Naive thymus-derived CD4-positive, alpha-beta T cell (primary cell): ENCODE data around the gene HNMT. TPM values are rescaled to one million over a fixed set of nuclear protein-coding genes. Genes with fewer than 3 reads are reported as not detected.

Experiments used
- ATAC-seq: fragments of 150-1000 bp; cut with Tn5 transposase; 2 replicates; pipeline ENCODE4 v1.10.0; 2021; ENCODE audit warnings: mild to moderate bottlenecking, moderate library complexity
- CTCF ChIA-PET: fragments of 350-600 bp; sonication (Branson Sonifier 250); formaldehyde crosslinking; loops from one replicate; lab custom pipeline; 2021; ENCODE audit warnings: antibody characterized with exemption; lab: Charles Lee
- POLR2A ChIA-PET: fragments of 350-600 bp; sonication (Branson Sonifier 250); formaldehyde crosslinking; loops from one replicate; lab custom pipeline; 2021; ENCODE audit warnings: antibody characterized with exemption, inconsistent platforms; lab: Charles Lee
- DNase-seq, 9 donors: peaks; one replicate each; pipeline versions ENCODE4 v3.0.0 to v3.0.0-alpha.2; 2020 to 2022; ENCODE audit warnings: mixed read lengths in 1 of 9
- H3K27ac ChIP-seq: one replicate; pipeline ENCODE4 v1.7.0; 2013; ENCODE audit warnings: mild to moderate bottlenecking, low read depth, low read length, moderate library complexity
- H3K27me3 ChIP-seq, 2 donors: one replicate each; pipeline ENCODE4 v1.7.0; 2013; ENCODE audit warnings: low read length in 2 of 2, mild to moderate bottlenecking in 2 of 2, moderate library complexity in 2 of 2; ENCODE audit not compliant: control insufficient read depth in 2 of 2, insufficient read depth in 2 of 2
- H3K36me3 ChIP-seq, 3 experiments: 1 replicate in 2 of 3; 2 replicates in 1 of 3; pipeline ENCODE4 v1.7.0; 2013; ENCODE audit warnings: low read length in 3 of 3, mild to moderate bottlenecking in 3 of 3, moderate library complexity in 1 of 3; ENCODE audit not compliant: insufficient read depth in 3 of 3, control insufficient read depth in 2 of 3
- H3K4me1 ChIP-seq, 2 donors: one replicate each; pipeline ENCODE4 v1.7.0; 2013; ENCODE audit warnings: low read length in 2 of 2, mild to moderate bottlenecking in 2 of 2, moderate library complexity in 1 of 2; ENCODE audit not compliant: control insufficient read depth in 2 of 2, insufficient read depth in 2 of 2
- H3K4me3 ChIP-seq: 2 replicates; pipeline ENCODE4 v1.7.0; 2013; ENCODE audit warnings: mild to moderate bottlenecking, low read length
- H3K9me3 ChIP-seq, 3 experiments: 1 replicate in 2 of 3; 2 replicates in 1 of 3; pipeline ENCODE4 v1.7.0; 2013; ENCODE audit warnings: low read length in 3 of 3; ENCODE audit not compliant: control insufficient read depth in 2 of 3
- H3K27ac Mint-ChIP-seq, 9 donors: one replicate each; pipeline ENCODE4 v1.8.0; 2020 to 2022; ENCODE audit warnings: mixed read lengths in 9 of 9, mild to moderate bottlenecking in 8 of 9, moderate library complexity in 5 of 9, inconsistent platforms in 2 of 9
- H3K27me3 Mint-ChIP-seq, 5 donors: one replicate each; pipeline ENCODE4 v1.8.0; 2021 to 2022; ENCODE audit warnings: mixed read lengths in 5 of 5, mild to moderate bottlenecking in 1 of 5
- H3K36me3 Mint-ChIP-seq, 5 donors: one replicate each; pipeline ENCODE4 v1.8.0; 2020 to 2022; ENCODE audit warnings: mixed read lengths in 5 of 5, mild to moderate bottlenecking in 3 of 5, inconsistent platforms in 1 of 5
- H3K4me1 Mint-ChIP-seq, 7 donors: one replicate each; pipeline ENCODE4 v1.8.0; 2020 to 2022; ENCODE audit warnings: mixed read lengths in 7 of 7, mild to moderate bottlenecking in 3 of 7, inconsistent platforms in 1 of 7
- H3K4me3 Mint-ChIP-seq, 10 donors: one replicate each; pipeline ENCODE4 v1.8.0; 2020 to 2022; ENCODE audit warnings: mild to moderate bottlenecking in 10 of 10, mixed read lengths in 10 of 10, moderate library complexity in 6 of 10, inconsistent platforms in 2 of 10
- H3K9me3 Mint-ChIP-seq, 11 donors: one replicate each; pipeline ENCODE4 v1.8.0; 2020 to 2022; ENCODE audit warnings: mixed read lengths in 11 of 11, mild to moderate bottlenecking in 4 of 11, inconsistent platforms in 1 of 11, moderate library complexity in 1 of 11
- intact Hi-C, 2 donors: fragments of 100-400 bp; cut with micrococcal nuclease; formaldehyde crosslinking; loops; one replicate each; pipeline ENCODE4 v1.15.1; 2023
- polyA plus RNA-seq, 2 donors: library from polyadenylated mRNA; unstranded; fragments of 300-500 nt; fragmentation: Illumina TruSeq; gene quantifications; one replicate each; pipeline ENCODE4 v1.2.3, GENCODE V29; 2021
- total RNA-seq, 6 experiments: library from RNA in 5 of 6; stranded (reverse) in 5 of 6; gene quantifications; 1 replicate in 5 of 6; 2 replicates in 1 of 6; pipeline ENCODE4 v1.2.3 and lab custom pipeline; 2021 to 2026

Gene HNMT
- total and polyA plus RNA-seq, 7 experiments from 2014 or later: 1.1 to 7.5 (median 1.7) TPM; not detected in 3

- H3K4me3 ChIP-seq: no peak overlapping the region
- H3K4me1 ChIP-seq: no peaks in the 10 kb centered on the region
- no peaks in the 10 kb centered on the region for H3K27me3 ChIP-seq
- H3K36me3 ChIP-seq: no peaks in the 10 kb centered on the region
- no peak overlapping the region for H3K4me3 Mint-ChIP-seq
- H3K27me3 Mint-ChIP-seq: peaks cover 0 to 8% (median 0%) of the 10 kb centered on the region in 5 donors
- ChIA-PET POLR2A (no interaction called here), CTCF (no interaction called here)
- H3K9me3 ChIP-seq: no peaks in the 10 kb centered on the region
- intact Hi-C loops: no loop called here
- no peak overlapping the region for H3K27ac Mint-ChIP-seq
- no peak overlapping the region for H3K27ac ChIP-seq
- DNase-seq: no peak
- H3K36me3 Mint-ChIP-seq: no peaks in the 10 kb centered on the region
- no peak for ATAC-seq
- H3K9me3 Mint-ChIP-seq: peaks cover 0 to 4% (median 0%) of the 10 kb centered on the region in 11 donors
- H3K4me1 Mint-ChIP-seq: no peaks in the 10 kb centered on the region
These were observed 35.4 kb upstream of the HNMT start for GRCh38 chr2:137928547-137929518.

DNA sequence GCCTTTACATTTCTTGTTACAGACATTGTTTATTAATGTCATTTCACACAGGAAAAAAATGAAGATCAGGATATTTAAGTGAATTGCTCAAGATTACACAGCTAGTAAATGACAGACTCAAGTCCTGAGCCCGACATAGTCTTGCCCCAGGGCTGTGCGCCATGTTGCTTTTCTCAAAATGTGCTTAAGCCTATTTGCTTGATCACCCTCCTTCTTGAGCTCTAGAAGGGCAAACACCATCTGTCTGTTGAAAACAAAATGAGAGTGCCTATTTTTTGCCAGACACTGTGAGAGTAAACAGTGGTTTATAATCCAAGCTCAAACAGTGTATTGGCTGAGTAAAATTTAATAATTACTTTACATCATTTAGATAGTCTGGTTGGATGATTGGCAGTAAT is 34.8 kb upstream of the HNMT start:
- H3K27me3 Mint-ChIP-seq: peaks cover 0 to 8% (median 0%) of the 10 kb centered on the region in 5 donors
- no peaks in the 10 kb centered on the region for H3K27me3 ChIP-seq
- no peaks in the 10 kb centered on the region for H3K4me1 ChIP-seq
- no peak overlapping the region for H3K27ac ChIP-seq
- no peaks in the 10 kb centered on the region for H3K9me3 ChIP-seq
- H3K9me3 Mint-ChIP-seq: peaks cover 0 to 4% (median 0%) of the 10 kb centered on the region in 11 donors
- H3K4me3 Mint-ChIP-seq: no peak overlapping the region
- H3K4me1 Mint-ChIP-seq: no peaks in the 10 kb centered on the region
- POLR2A ChIA-PET: no interaction called here
- CTCF ChIA-PET: no interaction called here
- H3K36me3 ChIP-seq: no peaks in the 10 kb centered on the region
- intact Hi-C loops: no loop called here
- no peak overlapping the region for H3K27ac Mint-ChIP-seq
- no peak overlapping the region for H3K4me3 ChIP-seq
- ATAC-seq (no peak), DNase-seq (no peak)
- H3K36me3 Mint-ChIP-seq: no peaks in the 10 kb centered on the region

DNA sequence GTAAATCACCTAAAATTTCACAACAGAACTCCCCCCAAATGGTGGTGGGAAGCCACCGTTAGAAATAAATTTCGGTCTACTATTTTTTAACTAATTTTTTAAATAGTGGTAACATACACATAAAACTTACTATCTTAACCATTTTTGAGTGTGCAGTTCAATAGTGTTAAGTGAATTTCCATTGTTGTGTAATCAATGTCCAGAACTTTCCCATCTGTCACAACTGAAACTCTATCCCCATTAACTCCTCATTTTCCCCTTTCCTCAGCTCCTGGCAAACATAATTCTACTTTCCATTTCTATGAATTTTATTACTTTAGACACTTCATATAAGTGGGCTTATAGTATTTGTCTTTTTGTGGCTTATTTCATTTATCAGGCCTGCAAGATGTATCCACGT is 34.1 kb upstream of the HNMT start:
- Histone ChIP-seq H3K4me1 (no peaks in the 10 kb centered on the region), H3K27ac (no peak overlapping the region), H3K9me3 (no peaks in the 10 kb centered on the region), H3K27me3 (no peaks in the 10 kb centered on the region), H3K4me3 (no peak overlapping the region), H3K36me3 (no peaks in the 10 kb centered on the region)
- no peak overlapping the region for H3K4me3 Mint-ChIP-seq
- no peak overlapping the region for H3K27ac Mint-ChIP-seq
- peaks cover 0 to 6% (median 0%) of the 10 kb centered on the region in 5 donors for H3K27me3 Mint-ChIP-seq
- intact Hi-C loops: no loop called here
- peaks cover 0 to 4% (median 0%) of the 10 kb centered on the region in 11 donors for H3K9me3 Mint-ChIP-seq
- H3K36me3 Mint-ChIP-seq: no peaks in the 10 kb centered on the region
- no peak for ATAC-seq
- H3K4me1 Mint-ChIP-seq: no peaks in the 10 kb centered on the region
- ChIA-PET CTCF (no interaction called here), POLR2A (no interaction called here)
- DNase-seq: no peak

DNA sequence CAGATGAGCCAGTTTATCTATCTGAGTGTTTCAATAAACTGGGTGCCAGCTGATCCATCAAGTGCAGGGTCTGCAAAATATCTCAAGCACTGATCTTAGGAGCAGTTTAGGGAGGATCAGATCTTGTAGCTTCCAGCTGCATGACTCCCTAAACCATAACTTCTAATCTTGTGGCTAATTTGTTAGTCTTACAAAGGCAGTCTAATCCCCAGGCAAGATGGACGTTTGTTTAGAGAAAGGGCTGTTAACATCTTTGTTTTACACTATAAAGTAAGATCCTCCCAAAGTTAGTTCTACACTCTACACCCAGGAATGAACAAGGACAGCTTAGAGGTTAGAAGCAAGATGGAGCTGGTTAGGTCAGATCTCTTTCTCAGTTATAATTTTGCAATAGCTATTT is 28.7 kb upstream of the HNMT start:
- no peak overlapping the region for H3K4me3 ChIP-seq
- intact Hi-C loops: no loop called here

GRCh38 chr2:137937246-137937645 is 27.0 kb upstream of the HNMT start:
- Mint-ChIP-seq H3K27me3 (peaks cover 0 to 20% (median 4%) of the 10 kb centered on the region in 5 donors), H3K4me1 (no peaks in the 10 kb centered on the region), H3K36me3 (no peaks in the 10 kb centered on the region), H3K9me3 (peaks cover 0 to 3% (median 0%) of the 10 kb centered on the region in 11 donors), H3K4me3 (no peak overlapping the region), H3K27ac (no peak overlapping the region)
- DNase-seq: no peak
- ChIA-PET CTCF (no interaction called here), POLR2A (no interaction called here)
- H3K9me3 ChIP-seq: no peaks in the 10 kb centered on the region
- H3K4me1 ChIP-seq: no peaks in the 10 kb centered on the region
- H3K4me3 ChIP-seq: no peak overlapping the region
- ATAC-seq: no peak
- H3K27ac ChIP-seq: no peak overlapping the region
- no peaks in the 10 kb centered on the region for H3K36me3 ChIP-seq
- H3K27me3 ChIP-seq: no peaks in the 10 kb centered on the region
- intact Hi-C loops: no loop called here

More for the DNA sequence above, 28.7 kb upstream of the HNMT start:
- no peaks in the 10 kb centered on the region for H3K27me3 ChIP-seq
- Mint-ChIP-seq H3K4me3 (no peak overlapping the region), H3K27ac (no peak overlapping the region), H3K27me3 (peaks cover 0 to 20% (median 4%) of the 10 kb centered on the region in 5 donors), H3K36me3 (no peaks in the 10 kb centered on the region), H3K4me1 (no peaks in the 10 kb centered on the region), H3K9me3 (peaks cover 0 to 4% (median 0%) of the 10 kb centered on the region in 11 donors)
- H3K9me3 ChIP-seq: no peaks in the 10 kb centered on the region
- ATAC-seq: no peak
- DNase-seq: no peak
- no peak overlapping the region for H3K27ac ChIP-seq
- no peaks in the 10 kb centered on the region for H3K36me3 ChIP-seq
- H3K4me1 ChIP-seq: no peaks in the 10 kb centered on the region
- ChIA-PET POLR2A (no interaction called here), CTCF (interaction anchor here (0.6 kb wide), 1 partner anchor 777 kb away, joined by 7 read pairs; no protein-coding TSS in a partner anchor)

DNA sequence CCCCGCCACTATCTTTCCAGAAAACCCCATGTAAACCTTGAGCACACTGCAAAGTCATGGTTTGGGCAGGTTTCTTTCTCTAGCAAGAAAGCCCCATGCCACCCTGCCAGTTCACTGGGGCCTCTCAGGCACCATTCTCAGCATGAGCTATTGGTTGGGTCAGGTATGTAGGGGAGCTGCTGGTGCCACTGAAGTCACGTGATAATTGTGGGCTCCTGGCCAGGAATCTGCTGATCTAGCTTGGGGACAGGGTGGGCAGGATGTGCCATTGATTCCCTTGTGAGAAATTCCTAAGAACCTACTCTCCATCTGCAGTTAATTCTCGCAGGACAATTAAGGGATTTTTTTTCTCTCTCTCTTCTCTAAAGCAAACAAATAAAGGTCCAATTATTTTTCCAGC is 26.5 kb upstream of the HNMT start:
- Histone ChIP-seq H3K36me3 (no peaks in the 10 kb centered on the region), H3K4me3 (no peak overlapping the region), H3K9me3 (no peaks in the 10 kb centered on the region), H3K27me3 (no peaks in the 10 kb centered on the region), H3K27ac (no peak overlapping the region), H3K4me1 (no peaks in the 10 kb centered on the region)
- ATAC-seq (no peak), DNase-seq (no peak)
- Mint-ChIP-seq H3K9me3 (peaks cover 0 to 3% (median 0%) of the 10 kb centered on the region in 11 donors), H3K4me1 (no peaks in the 10 kb centered on the region), H3K27ac (no peak overlapping the region), H3K27me3 (peaks cover 0 to 19% (median 4%) of the 10 kb centered on the region in 5 donors), H3K36me3 (no peaks in the 10 kb centered on the region), H3K4me3 (no peak overlapping the region)
- CTCF ChIA-PET: no interaction called here
- POLR2A ChIA-PET: no interaction called here
- intact Hi-C loops: no loop called here
